Occipital lobe (tissue), 2 donors: ENCODE measurements around the gene AIG1. TPM values are rescaled to one million over a fixed set of nuclear protein-coding genes. Genes with fewer than 3 reads are reported as not detected.
"Not testable (repeated sequence)": the region's sequence is repeated elsewhere in the genome, so short reads cannot be mapped to it uniquely, and the experiment has no call there.

Experiments used
- DNase-seq: peaks from one replicate; lab custom pipeline; 2025; lab: John Stamatoyannopoulos, UW
- total RNA-seq: library from RNA; depleted of rRNA; stranded (reverse); fragments of >200 nt; gene quantifications from one replicate; pipeline ENCODE4 v1.2.3, GENCODE V29; 2014

The AIG1 gene
- total RNA-seq, 1 donor from 2014 or later: 35.7 TPM

GRCh38 chr6:143224516-143224915 lies 163.8 kb downstream of the AIG1 start:
- no peak for DNase-seq

- DNase-seq: no peak
Observed at GRCh38 chr6:143225929-143226328, 165.2 kb downstream of the AIG1 start.

- no peak for DNase-seq
Observed at GRCh38 chr6:143227675-143228074, 167.0 kb downstream of the AIG1 start.

- DNase-seq: no peak
Observed at GRCh38 chr6:143229400-143229799, 168.7 kb downstream of the AIG1 start.

- DNase-seq: no peak
Observed at GRCh38 chr6:143232849-143233248, 172.2 kb downstream of the AIG1 start.

- DNase-seq: no peak
Observed at GRCh38 chr6:143233554-143234285, 173.0 kb downstream of the AIG1 start.

GRCh38 chr6:143234734-143235133 lies 174.0 kb downstream of the AIG1 start:
- no peak for DNase-seq

- peak; percentile 4 for DNase-seq
Observed at GRCh38 chr6:143236151-143236798, 175.6 kb downstream of the AIG1 start.

GRCh38 chr6:143238306-143238705 lies 177.6 kb downstream of the AIG1 start:
- no peak for DNase-seq

- DNase-seq: no peak
Observed at GRCh38 chr6:143241111-143241510, 180.4 kb downstream of the AIG1 start.

- no peak for DNase-seq
Observed at GRCh38 chr6:143241911-143242310, 181.2 kb downstream of the AIG1 start.

GRCh38 chr6:143243786-143244185 lies 183.1 kb downstream of the AIG1 start:
- DNase-seq: no peak

GRCh38 chr6:143245656-143246055 lies 185.0 kb downstream of the AIG1 start:
- DNase-seq: no peak

GRCh38 chr6:143246166-143246775 lies 185.6 kb downstream of the AIG1 start:
- DNase-seq: not testable (repeated sequence)

- no peak for DNase-seq
Observed at GRCh38 chr6:143247586-143247985, 186.9 kb downstream of the AIG1 start.

GRCh38 chr6:143248359-143248758 lies 187.7 kb downstream of the AIG1 start:
- DNase-seq: no peak

GRCh38 chr6:143251288-143251687 lies 190.6 kb downstream of the AIG1 start:
- no peak for DNase-seq

- DNase-seq: no peak
Observed at GRCh38 chr6:143252961-143253360, 192.3 kb downstream of the AIG1 start.

GRCh38 chr6:143253586-143253985 lies 192.9 kb downstream of the AIG1 start:
- DNase-seq: no peak

- no peak for DNase-seq
Observed at GRCh38 chr6:143258945-143259344, 198.3 kb downstream of the AIG1 start.

- no peak for DNase-seq
Observed at GRCh38 chr6:143260857-143261256, 200.2 kb downstream of the AIG1 start.

GRCh38 chr6:143261899-143262436 lies 201.3 kb downstream of the AIG1 start:
- DNase-seq: no peak
